Progenitor cell of endocrine pancreas (in vitro differentiated cells): Measurements from ENCODE around the gene TPI1. TPM values are rescaled to one million over a fixed set of nuclear protein-coding genes. Genes with fewer than 3 reads are reported as not detected.

Experiments used
- DNase-seq: peaks from one replicate; pipeline ENCODE4 v3.0.0; 2021; ENCODE audit warnings: low spot score; ENCODE audit not compliant: unreplicated experiment
- H3K27ac Mint-ChIP-seq: 2 replicates; pipeline ENCODE4 v1.8.0; 2021; ENCODE audit warnings: mild to moderate bottlenecking, moderate library complexity, mixed read lengths
- H3K27me3 Mint-ChIP-seq: 2 replicates; pipeline ENCODE4 v1.8.0; 2021; ENCODE audit warnings: mixed read lengths
- H3K36me3 Mint-ChIP-seq: 2 replicates; pipeline ENCODE4 v1.8.0; 2022; ENCODE audit warnings: mixed read lengths; ENCODE audit not compliant: insufficient read depth
- H3K4me1 Mint-ChIP-seq: 2 replicates; pipeline ENCODE4 v1.8.0; 2021; ENCODE audit warnings: low read depth, mixed read lengths
- H3K4me3 Mint-ChIP-seq: 2 replicates; pipeline ENCODE4 v1.8.0; 2021; ENCODE audit warnings: low read depth, mild to moderate bottlenecking, moderate library complexity, mixed read lengths
- H3K9me3 Mint-ChIP-seq: 2 replicates; pipeline ENCODE4 v1.8.0; 2021; ENCODE audit warnings: low read depth, mixed read lengths
- total RNA-seq: library from RNA; stranded (reverse); gene quantifications from 2 replicates; pipeline ENCODE4 v1.2.1, GENCODE V29; 2021
- TF ChIP-seq, protein P1 (sequence below): fragments of 200-600 bp; sonication (generic); IDR thresholded peaks from one replicate; pipeline ENCODE4 v1.5.0; 2021; ENCODE audit warnings: antibody characterized with exemption, mild to moderate bottlenecking; ENCODE audit not compliant: unreplicated experiment

TPI1 gene
- total RNA-seq, 1 donor from 2014 or later = 498 TPM

GRCh38 chr12:6846316-6846869 is 20.9 kb upstream of the TPI1 start:
- H3K27ac Mint-ChIP-seq = no peak overlapping the region

DNA sequence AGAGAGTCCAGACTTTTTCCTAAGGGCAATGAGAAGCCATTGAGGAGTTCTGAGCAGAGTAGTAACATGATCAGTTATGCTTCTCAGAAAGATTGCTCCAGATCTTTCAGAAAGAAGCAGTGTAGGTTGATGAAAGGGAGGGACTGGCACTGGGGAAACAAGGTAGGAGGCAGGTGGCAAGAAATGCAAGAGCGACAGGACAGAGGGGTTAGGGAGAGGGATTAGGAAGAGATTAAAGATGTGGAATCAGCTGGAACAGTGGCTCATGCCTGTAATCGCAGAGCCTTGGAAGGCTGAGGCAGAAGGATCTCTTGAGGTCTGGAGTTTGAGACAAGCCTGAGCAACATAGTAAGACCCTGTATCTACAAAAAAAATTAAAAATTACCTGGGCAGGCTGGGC is 19.7 kb upstream of the TPI1 start:
- Mint-ChIP-seq H3K36me3 (peaks cover 9% of the 10 kb centered on the region), H3K27ac (no peak overlapping the region), H3K27me3 (no peaks in the 10 kb centered on the region), H3K4me3 (no peak overlapping the region), H3K4me1 (peaks cover 18% of the 10 kb centered on the region), H3K9me3 (no peaks in the 10 kb centered on the region)
- TF ChIP-seq, protein P1, sequence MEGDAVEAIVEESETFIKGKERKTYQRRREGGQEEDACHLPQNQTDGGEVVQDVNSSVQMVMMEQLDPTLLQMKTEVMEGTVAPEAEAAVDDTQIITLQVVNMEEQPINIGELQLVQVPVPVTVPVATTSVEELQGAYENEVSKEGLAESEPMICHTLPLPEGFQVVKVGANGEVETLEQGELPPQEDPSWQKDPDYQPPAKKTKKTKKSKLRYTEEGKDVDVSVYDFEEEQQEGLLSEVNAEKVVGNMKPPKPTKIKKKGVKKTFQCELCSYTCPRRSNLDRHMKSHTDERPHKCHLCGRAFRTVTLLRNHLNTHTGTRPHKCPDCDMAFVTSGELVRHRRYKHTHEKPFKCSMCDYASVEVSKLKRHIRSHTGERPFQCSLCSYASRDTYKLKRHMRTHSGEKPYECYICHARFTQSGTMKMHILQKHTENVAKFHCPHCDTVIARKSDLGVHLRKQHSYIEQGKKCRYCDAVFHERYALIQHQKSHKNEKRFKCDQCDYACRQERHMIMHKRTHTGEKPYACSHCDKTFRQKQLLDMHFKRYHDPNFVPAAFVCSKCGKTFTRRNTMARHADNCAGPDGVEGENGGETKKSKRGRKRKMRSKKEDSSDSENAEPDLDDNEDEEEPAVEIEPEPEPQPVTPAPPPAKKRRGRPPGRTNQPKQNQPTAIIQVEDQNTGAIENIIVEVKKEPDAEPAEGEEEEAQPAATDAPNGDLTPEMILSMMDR = no peak
- DNase-seq = no peak

More at GRCh38 chr12:6846316-6846869, 20.9 kb upstream of the TPI1 start:
- TF ChIP-seq, protein P1 = no peak
- H3K4me1 Mint-ChIP-seq = peaks cover 20% of the 10 kb centered on the region
- peaks cover 9% of the 10 kb centered on the region for H3K36me3 Mint-ChIP-seq
- no peaks in the 10 kb centered on the region for H3K9me3 Mint-ChIP-seq
- H3K4me3 Mint-ChIP-seq = no peak overlapping the region
- DNase-seq = no peak
- H3K27me3 Mint-ChIP-seq = no peaks in the 10 kb centered on the region

GRCh38 chr12:6849427-6849826 is 17.9 kb upstream of the TPI1 start:
- Mint-ChIP-seq H3K9me3 (no peaks in the 10 kb centered on the region), H3K4me1 (peaks cover 29% of the 10 kb centered on the region), H3K27ac (no peak overlapping the region), H3K27me3 (no peaks in the 10 kb centered on the region), H3K4me3 (peak overlapping the region; percentile 57), H3K36me3 (peaks cover 12% of the 10 kb centered on the region)
- TF ChIP-seq, protein P1 = no peak
- no peak for DNase-seq

DNA sequence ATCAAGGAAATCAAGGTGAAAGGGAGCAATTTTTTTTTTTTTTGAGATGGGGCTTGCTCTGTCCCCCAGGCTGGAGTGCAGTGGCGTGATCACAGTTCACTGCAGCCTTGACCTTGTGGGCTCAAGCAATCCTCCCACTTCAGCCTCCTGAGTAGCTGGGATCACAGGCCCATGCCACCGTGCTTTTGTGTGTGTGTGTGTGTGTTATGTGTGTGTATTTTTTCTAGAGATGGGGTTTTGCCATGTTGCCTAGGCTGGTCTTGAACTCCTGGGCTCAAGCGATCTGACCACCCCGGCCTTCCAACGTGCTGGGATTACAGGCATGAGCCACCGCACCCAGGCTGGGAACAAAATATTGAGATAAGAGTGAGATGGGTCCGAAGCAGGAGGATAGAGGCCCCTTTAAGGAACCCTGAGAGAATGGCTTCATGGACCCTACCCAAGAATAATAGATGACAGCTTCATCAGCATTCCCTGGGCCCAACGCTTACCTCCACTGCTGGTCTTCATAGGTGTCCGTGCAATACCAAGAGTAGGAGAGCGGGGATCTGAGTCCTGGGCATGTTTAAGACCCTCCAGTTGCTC is 17.3 kb upstream of the TPI1 start:
- H3K4me3 Mint-ChIP-seq = peak overlapping the region; percentile 98
- H3K27ac Mint-ChIP-seq = peak overlapping the region; percentile 34
- no peaks in the 10 kb centered on the region for H3K9me3 Mint-ChIP-seq
- peaks cover 29% of the 10 kb centered on the region for H3K4me1 Mint-ChIP-seq
- H3K27me3 Mint-ChIP-seq = no peaks in the 10 kb centered on the region
- TF ChIP-seq, protein P1 = no peak
- DNase-seq = no peak
- H3K36me3 Mint-ChIP-seq = peaks cover 10% of the 10 kb centered on the region

- H3K27me3 Mint-ChIP-seq = no peaks in the 10 kb centered on the region
- H3K27ac Mint-ChIP-seq = no peak overlapping the region
- TF ChIP-seq, protein P1 = no peak
- H3K4me1 Mint-ChIP-seq = peaks cover 29% of the 10 kb centered on the region
- no peak for DNase-seq
- peaks cover 11% of the 10 kb centered on the region for H3K36me3 Mint-ChIP-seq
- no peaks in the 10 kb centered on the region for H3K9me3 Mint-ChIP-seq
- peak overlapping the region; percentile 98 for H3K4me3 Mint-ChIP-seq
Measured at GRCh38 chr12:6850796-6851152, 16.6 kb upstream of the TPI1 start.
